GM13977 (cell line): ENCODE measurements around the gene NOP16.

Experiments used
- DNase-seq: peaks from one replicate; pipeline ENCODE4 v3.0.0; 2012; ENCODE audit warnings: low spot score
- in situ Hi-C: fragments of 300-500 bp; cut with MboI; formaldehyde crosslinking; loops from one replicate; pipeline ENCODE4 v1.12.0; 2022; ENCODE audit warnings: low sequenced_read_pairs, low pct_unique_long_range_greater_than_20kb, mixed read lengths, inconsistent platforms; ENCODE audit not compliant: unreplicated experiment
- TF ChIP-seq, protein P1 (sequence below): IDR thresholded peaks from 2 replicates; pipeline ENCODE4 v1.5.1; 2012; ENCODE audit warnings: mild to moderate bottlenecking, control low read depth; ENCODE audit not compliant: insufficient read depth; ENCODE audit errors: extremely low read depth, missing control alignments

The NOP16 gene

DNA sequence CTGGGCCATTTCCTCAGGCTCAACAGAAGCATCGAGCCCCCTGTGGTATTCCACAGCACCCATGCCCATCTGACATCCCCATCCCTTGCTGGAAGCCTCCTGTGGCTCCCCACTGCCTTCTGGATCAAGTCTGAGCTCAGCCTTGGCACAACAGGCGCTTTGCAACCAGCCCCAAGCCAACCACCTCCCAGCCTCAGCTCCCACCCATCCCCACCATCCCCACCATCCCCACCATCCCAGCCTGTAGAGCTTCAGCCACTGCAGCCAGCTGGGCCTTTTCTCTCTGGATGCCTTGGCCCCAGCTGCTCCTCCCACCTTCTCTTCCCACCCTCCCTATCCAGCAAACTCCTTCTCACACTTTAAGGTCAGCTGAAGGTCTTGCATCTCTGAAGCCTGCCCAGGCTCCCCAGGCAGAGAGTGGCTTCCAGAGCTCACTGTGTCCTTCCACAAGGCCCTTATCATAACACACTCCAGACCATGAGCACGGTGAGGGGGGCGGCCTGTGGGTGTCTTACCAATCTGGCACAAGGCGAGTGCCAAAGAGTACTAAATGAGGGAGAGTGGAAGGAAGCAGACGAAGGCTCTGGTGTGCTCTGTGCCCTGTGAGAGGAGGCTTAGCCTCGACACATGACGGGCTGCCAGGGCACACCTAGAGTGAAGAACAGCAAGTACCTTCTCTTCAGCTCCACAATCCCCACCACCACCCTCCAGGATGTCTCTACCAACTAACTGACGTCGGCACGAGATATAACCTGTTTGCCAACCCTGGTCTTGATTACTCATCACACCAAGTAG lies 6.7 kb upstream of the NOP16 start:
- no peak for DNase-seq
- in situ Hi-C loops: no loop called here
- TF ChIP-seq, protein P1, sequence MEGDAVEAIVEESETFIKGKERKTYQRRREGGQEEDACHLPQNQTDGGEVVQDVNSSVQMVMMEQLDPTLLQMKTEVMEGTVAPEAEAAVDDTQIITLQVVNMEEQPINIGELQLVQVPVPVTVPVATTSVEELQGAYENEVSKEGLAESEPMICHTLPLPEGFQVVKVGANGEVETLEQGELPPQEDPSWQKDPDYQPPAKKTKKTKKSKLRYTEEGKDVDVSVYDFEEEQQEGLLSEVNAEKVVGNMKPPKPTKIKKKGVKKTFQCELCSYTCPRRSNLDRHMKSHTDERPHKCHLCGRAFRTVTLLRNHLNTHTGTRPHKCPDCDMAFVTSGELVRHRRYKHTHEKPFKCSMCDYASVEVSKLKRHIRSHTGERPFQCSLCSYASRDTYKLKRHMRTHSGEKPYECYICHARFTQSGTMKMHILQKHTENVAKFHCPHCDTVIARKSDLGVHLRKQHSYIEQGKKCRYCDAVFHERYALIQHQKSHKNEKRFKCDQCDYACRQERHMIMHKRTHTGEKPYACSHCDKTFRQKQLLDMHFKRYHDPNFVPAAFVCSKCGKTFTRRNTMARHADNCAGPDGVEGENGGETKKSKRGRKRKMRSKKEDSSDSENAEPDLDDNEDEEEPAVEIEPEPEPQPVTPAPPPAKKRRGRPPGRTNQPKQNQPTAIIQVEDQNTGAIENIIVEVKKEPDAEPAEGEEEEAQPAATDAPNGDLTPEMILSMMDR: no peak

DNA sequence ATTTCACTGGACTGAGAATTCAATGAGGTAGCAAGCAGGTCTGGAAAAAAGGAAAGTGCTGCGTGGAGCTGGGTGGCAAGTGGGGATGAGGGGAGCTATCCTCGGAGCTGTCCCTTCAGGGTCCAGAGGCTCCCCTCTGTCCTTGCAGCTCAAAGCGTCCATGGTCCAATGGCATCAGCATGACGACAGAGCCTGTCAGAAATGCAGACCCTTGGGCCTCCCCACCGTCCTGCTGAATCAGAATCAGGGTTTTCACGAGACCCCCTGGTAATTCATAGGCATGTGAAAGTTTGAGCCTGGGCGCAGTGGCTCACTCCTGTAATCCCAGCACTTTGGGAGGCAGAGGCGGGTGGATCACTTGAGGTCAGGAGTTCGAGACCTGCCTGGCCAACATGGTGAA lies 5.7 kb upstream of the NOP16 start:
- in situ Hi-C loops: no loop called here
- TF ChIP-seq, protein P1: no peak
- no peak for DNase-seq

DNA sequence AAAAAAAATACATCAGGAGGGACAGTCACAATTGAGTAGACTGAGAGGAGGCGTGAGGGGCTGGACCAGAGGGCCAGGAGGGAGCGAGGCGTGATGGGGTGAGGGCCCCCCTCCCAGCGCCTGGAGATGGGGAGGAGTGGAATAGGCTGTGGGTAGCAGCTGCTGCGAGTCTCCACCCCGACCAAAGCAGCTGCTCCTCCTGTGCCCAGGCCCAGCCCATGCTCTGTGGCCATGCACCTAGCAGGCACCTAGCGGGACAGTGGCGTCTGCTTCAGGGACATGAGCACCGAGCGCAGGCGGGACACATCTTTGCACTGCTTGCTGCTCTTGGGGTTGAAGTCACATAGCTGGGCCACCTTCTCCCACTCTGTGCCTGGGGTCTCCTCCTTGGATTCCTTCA lies 4.1 kb upstream of the NOP16 start:
- TF ChIP-seq, protein P1: no peak
- in situ Hi-C loops: no loop called here
- DNase-seq: no peak

DNA sequence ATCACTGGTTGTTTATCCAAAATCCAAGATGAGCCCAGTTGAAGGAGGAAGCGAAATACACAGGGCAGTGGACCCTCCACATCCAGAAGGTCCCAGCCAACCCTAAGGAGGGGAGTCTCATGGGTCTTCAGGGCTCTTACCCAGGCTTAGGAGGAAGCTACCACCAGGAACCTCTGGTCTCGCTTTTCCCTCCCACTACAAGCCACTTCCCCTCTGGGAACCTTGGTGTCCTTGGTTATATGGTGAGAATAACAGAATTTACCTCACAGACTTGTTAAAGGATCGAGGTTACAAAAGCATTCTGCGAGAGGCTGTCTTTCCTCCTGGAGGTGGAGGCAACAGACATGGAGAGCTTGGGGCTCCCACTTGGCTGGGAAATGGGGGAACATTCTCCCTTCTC lies 3.6 kb upstream of the NOP16 start:
- no peak for DNase-seq
- in situ Hi-C loops: no loop called here
- TF ChIP-seq, protein P1: no peak

DNA sequence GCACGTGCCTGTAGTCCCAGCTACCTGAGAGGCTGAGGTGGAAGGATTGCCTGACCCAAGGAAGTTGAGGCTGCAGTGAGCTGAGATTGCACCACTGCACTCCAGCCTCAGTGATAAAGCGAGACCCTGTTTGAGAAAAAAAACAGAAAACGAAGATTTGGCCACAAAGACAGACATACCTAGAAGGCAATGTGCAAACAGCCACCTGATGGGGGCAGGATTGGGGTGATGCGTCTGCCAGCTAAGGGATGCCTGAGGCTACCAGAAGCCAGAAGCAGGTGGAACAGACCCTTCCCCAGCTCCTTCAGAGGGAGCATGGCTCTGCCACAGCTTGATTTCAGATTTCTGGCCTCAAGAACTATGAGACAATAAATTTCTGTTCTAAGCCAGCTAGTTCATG lies 3.1 kb upstream of the NOP16 start:
- in situ Hi-C loops: no loop called here
- DNase-seq: no peak
- TF ChIP-seq, protein P1: no peak

DNA sequence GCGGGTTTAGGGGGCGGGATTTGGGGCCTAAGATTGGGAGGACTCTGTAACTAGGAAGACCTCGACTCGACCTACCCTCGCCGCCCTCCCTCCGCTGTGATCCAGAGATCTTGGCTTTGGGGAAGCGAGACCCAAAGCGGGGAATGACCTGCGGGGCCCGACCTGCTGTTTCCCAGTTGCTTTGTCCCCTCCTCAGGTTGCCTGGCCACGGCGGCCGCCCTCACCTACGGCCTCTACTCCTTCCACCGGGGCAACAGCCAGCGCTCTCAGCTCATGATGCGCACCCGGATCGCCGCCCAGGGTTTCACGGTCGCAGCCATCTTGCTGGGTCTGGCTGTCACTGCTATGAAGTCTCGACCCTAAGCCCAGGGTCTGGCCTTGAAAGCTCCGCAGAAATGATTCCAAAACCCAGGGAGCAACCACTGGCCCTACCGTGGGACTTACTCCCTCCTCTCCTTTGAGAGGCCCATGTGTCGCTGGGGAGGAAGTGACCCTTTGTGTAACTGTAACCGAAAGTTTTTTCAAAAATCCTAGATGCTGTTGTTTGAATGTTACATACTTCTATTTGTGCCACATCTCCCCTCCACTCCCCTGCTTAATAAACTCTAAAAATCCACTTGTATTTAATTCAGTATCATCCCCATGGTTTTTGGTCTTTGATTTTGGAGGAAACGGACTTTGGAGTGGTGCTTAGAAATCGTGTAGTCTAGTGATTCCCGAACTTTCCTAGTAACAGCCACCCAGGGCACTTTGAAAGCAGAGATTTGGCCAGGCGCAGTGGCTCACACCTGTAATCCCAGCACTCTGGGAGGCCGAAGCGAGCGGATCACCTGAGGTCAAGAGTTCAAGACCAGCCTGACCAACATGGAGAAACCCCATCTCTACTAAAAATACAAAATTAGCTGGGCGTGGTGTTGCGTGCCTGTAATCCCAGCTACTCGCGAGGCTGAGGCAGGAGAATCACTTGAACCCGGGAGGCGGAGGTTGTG lies 1.0 kb upstream of the NOP16 start:
- TF ChIP-seq, protein P1: no peak
- no peak for DNase-seq
- in situ Hi-C loops: no loop called here
